G401 (cell line): ENCODE results near the gene PROM2. TPM values are rescaled to one million over a fixed set of nuclear protein-coding genes. Genes with fewer than 3 reads are reported as not detected.

Source experiments
- DNase-seq: peaks from one replicate; pipeline ENCODE4 v3.0.0-alpha.2; 2015; ENCODE audit warnings: low spot score
- in situ Hi-C: cut with HindIII; loops from 2 replicates; pipeline ENCODE4 v1.10.0; 2016; ENCODE audit warnings: low sequenced_read_pairs, mixed read lengths
- total RNA-seq: library from RNA; depleted of rRNA; stranded (reverse); fragments of >200 nt; shearing (Covaris generic); gene quantifications from 2 replicates; pipeline ENCODE4 v1.2.3, GENCODE V29; 2014

The PROM2 gene
- total RNA-seq, 1 experiment from 2014 or later = 0.03 TPM

DNA sequence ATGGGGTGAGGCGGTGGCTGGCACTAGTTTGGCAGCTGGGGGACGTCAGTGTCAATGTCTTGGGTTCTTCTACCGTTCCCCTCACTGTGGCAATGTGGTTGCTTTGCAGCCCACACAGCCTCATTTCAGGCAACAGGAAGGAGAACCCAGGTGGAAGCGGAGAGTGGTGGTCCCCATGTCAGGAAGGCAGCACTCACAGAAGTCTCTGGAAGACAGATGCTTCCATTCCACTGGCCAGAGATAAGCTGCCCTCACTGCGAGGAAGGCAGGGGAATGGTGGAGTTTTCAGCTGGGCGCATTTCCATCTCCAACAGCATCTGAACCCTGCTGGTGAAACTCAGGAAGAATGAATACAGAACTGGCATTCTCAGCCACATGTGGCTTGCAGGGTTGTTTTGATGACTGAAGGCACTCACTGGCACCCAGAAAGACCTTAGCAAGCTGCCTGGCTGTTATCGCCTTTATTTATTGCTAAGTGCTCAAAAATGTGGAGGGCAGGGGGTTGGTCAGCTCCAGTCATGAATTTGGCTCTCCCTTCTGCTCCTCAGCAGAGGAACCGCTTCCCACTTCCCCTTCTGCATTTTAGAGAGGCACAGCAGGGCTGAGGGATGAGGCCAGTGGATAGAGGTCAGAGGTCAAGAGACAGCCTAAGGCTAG lies 42.3 kb downstream of the PROM2 start:
- no peak for DNase-seq
- in situ Hi-C loops = no loop called here

DNA sequence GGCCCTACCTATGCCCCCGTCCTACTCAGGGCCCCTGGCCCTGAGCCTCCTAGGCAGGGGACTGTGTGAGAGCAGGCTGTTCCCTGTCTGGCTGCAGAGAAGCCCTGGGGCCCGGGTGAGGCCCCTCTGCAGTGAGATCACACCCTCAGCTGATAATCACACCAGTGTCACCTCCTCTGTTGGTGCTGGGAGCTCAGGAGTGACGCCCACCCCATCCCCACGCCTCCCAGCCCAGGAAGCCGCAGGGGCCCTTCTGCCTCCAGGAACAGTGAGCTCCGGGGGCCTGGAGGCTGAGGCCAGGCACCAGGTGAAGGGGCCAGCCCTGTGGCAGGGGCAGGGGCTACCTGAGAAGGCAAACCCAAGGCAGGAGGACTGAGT lies 42.9 kb downstream of the PROM2 start:
- in situ Hi-C loops = no loop called here
- no peak for DNase-seq

- no peak for DNase-seq
- in situ Hi-C loops = no loop called here
Observed at GRCh38 chr2:95317665-95318425, 43.6 kb downstream of the PROM2 start.

DNA sequence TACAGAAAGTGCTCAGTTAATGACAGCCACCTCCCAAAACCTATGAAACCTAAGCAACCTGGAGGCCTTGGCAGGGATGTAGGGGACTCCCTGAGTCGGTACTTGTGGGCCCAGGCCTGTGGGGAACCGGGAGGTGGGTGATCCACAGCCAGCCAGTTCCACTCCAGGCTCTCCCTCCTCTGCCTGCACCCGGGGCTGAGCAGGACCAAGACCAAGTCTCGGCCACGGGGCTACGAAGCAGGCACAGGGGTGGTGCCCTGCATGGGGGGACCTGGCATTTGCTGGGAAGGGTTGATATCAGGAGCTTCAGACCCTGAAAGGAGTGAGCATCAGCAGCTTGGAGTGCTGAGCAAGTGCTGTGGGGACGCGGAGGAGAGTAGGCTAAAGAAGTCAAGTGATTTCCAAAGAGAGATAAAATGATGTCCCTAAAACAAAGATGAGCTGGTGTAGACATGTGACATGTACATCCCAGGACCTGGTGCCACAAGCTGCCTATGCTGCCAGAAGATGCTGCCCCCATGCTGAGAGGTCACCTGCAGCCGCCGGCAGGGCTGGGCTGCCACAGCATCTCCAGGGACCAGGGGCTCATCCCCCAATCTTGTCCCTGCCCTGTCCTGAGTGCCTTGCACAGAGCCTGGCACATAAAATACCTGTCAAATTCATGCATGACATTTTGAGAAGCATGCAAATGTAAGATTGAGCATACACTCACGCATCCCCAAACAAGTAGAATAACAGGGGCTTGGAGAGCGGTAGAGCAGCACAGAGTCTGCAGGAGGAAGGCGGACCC lies 44.4 kb downstream of the PROM2 start:
- in situ Hi-C loops = no loop called here
- no peak for DNase-seq

DNA sequence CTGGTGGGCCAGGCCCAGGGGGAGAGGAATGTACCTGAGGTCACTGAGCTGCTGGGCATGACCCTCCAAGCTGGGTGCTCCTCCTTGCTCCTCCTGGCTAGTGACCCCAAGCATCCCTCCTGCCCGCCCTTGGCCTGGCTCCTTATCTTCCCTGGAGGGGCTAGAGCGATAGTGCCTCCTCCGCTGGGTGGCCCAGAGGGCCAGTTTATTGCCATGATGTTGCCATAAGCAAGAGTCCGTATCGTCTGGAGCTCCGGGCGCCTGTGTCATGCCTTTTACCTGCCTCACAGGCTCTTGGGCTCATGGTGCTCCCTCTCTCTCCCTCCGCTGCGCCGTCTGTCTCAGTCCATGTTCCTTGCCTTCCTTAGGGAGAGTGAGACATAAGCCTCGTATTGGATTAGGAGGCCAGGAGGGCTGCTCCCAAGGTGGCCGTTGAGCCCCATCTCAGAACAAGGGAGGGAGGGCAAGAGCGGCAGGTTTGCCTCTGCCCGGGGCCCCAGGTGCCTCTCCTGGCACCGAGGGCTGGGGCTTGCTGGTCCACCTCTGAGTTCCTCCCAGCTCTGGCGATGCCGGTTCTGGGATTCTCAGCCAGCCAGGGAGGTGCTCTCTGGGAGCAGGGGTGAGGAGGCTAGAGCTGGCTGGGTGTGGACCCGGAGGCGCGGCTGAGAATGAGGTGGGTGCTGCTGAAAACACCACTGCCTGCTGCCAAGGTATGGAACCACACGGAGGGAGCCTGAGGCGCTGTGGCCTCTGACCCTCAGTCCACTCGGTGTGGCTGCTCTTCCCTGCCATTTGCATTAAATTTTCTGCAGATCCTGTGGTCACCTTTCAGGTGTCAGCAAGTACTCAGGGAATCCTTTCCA lies 45.5 kb downstream of the PROM2 start:
- no peak for DNase-seq
- in situ Hi-C loops = no loop called here

GRCh38 chr2:95320344-95320712 lies 46.1 kb downstream of the PROM2 start:
- in situ Hi-C loops = no loop called here
- DNase-seq = no peak

- in situ Hi-C loops = no loop called here
- DNase-seq = no peak
Observed at GRCh38 chr2:95320986-95321767, 46.9 kb downstream of the PROM2 start.

DNA sequence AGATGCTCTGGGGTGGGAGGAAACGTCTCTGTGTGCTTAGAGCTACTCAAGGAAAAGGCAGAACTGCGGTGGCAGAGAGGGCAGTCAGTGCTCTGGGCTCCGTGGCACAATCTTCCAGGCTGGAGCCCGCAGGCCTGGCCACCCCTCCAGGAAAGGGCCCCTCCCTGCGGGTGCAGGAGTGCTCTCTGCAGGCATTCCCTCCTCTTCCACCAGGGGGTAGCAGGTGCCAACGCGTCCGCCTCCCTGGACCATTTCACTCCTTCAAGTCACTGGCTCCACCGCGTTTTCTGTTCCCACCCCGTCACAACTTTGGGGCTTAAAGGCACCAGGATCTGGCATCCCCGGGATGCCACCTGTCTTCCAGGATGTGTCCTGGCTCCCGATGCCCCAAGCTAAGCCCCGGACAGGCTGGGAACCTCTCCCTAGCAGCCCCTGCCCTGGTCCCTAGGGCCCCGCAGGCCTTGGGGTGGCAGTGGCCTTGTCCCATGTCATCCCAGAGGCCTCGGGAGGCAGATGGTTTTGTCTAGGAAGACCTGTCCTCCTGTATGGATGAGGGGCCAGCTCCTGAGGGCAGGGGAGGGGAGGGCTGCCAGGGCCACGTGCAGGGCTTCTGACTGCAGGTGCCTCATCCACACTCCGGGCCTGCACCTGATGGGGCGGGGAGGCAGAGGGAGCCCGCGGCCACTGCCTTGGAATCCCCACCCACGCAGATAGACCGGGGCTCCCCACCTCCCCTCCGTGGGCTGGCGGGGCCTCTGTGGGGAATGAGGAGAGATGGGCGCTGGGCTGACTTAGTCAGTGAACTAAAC lies 49.3 kb downstream of the PROM2 start:
- in situ Hi-C loops = no loop called here

GRCh38 chr2:95325026-95325425 lies 50.8 kb downstream of the PROM2 start:
- no peak for DNase-seq
- in situ Hi-C loops = no loop called here

More for the DNA sequence above, 49.3 kb downstream of the PROM2 start:
- no peak for DNase-seq

DNA sequence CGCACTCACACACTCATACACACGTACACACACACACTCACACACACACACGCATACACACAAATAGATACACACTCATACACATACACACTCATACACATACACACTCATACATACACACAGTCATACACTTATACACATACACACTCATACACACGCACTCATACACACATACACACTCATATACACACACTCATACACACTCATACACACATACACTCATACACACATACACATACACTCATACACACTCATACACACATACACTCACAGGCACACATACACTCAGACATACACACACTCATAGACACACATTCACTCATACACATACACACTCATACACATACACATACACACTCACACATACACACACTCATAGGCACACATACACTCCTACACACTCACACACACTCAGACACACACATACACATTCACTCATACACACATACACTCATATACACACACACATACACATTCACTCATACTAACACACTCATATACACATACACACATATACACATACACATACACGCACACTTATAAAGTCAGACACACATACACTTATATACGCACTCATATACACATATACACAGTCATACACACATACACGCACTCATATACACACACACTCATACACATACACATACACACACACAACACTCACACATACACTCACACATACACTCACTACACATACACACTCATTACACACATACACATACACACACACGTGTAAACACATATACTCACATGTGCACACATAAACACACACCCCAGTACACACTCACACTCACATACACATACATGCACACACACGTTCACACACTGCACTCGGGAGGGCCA lies 51.6 kb downstream of the PROM2 start:
- DNase-seq = no peak
- in situ Hi-C loops = no loop called here

GRCh38 chr2:95326433-95327140 lies 52.3 kb downstream of the PROM2 start:
- in situ Hi-C loops = no loop called here
- no peak for DNase-seq

GRCh38 chr2:95327861-95328260 lies 53.6 kb downstream of the PROM2 start:
- in situ Hi-C loops = no loop called here
- no peak for DNase-seq

- DNase-seq = no peak
- in situ Hi-C loops = no loop called here
Observed at GRCh38 chr2:95328358-95329125, 54.3 kb downstream of the PROM2 start.

- in situ Hi-C loops = no loop called here
- no peak for DNase-seq
Observed at GRCh38 chr2:95329401-95329800, 55.2 kb downstream of the PROM2 start.

GRCh38 chr2:95329891-95330793 lies 55.9 kb downstream of the PROM2 start:
- DNase-seq = no peak
- in situ Hi-C loops = no loop called here
